HG03108 (cell line): ENCODE results near the gene MUC5B.
"Not testable (repeated sequence)": the region's sequence is repeated elsewhere in the genome, so short reads cannot be mapped to it uniquely, and the experiment has no call there.

Source experiments
- ATAC-seq: cut with Tn5 transposase; IDR thresholded peaks from one replicate; pipeline ENCODE4 v1.9.1; 2021; ENCODE audit warnings: moderate library complexity; ENCODE audit not compliant: unreplicated experiment

MUC5B gene

GRCh38 chr11:1261241-1262071 lies 38.6 kb downstream of the MUC5B start:
- no peak for ATAC-seq

- peak; percentile 88 for ATAC-seq
Measured at GRCh38 chr11:1262172-1263006, 39.5 kb downstream of the MUC5B start.

GRCh38 chr11:1263010-1263409 lies 40.1 kb downstream of the MUC5B start:
- peak; percentile 6 for ATAC-seq

GRCh38 chr11:1264444-1264843 lies 41.6 kb downstream of the MUC5B start:
- not testable (repeated sequence) for ATAC-seq

GRCh38 chr11:1265480-1265879 lies 42.6 kb downstream of the MUC5B start:
- ATAC-seq, result not testable (repeated sequence)

GRCh38 chr11:1266976-1267375 lies 44.1 kb downstream of the MUC5B start:
- ATAC-seq, result not testable (repeated sequence)

GRCh38 chr11:1267441-1268100 lies 44.7 kb downstream of the MUC5B start:
- ATAC-seq, result no peak

GRCh38 chr11:1269957-1270356 lies 47.1 kb downstream of the MUC5B start:
- ATAC-seq, result no peak

GRCh38 chr11:1270476-1270875 lies 47.6 kb downstream of the MUC5B start:
- no peak for ATAC-seq

- ATAC-seq, result no peak
Measured at GRCh38 chr11:1271002-1271401, 48.1 kb downstream of the MUC5B start.

- ATAC-seq, result no peak
Measured at GRCh38 chr11:1271406-1271805, 48.5 kb downstream of the MUC5B start.

- ATAC-seq, result no peak
Measured at GRCh38 chr11:1271927-1272326, 49.1 kb downstream of the MUC5B start.

GRCh38 chr11:1272531-1272930 lies 49.7 kb downstream of the MUC5B start:
- ATAC-seq, result no peak

- no peak for ATAC-seq
Measured at GRCh38 chr11:1274501-1274900, 51.6 kb downstream of the MUC5B start.

GRCh38 chr11:1275021-1275420 lies 52.2 kb downstream of the MUC5B start:
- no peak for ATAC-seq

GRCh38 chr11:1276041-1276790 lies 53.4 kb downstream of the MUC5B start:
- no peak for ATAC-seq

- ATAC-seq, result no peak
Measured at GRCh38 chr11:1276866-1277615, 54.2 kb downstream of the MUC5B start.

GRCh38 chr11:1277936-1278512 lies 55.2 kb downstream of the MUC5B start:
- ATAC-seq, result no peak

GRCh38 chr11:1278766-1279673 lies 56.2 kb downstream of the MUC5B start:
- ATAC-seq, result no peak
